Ectodermal cell (in vitro differentiated cells): Measurements from ENCODE around the gene RASGRP1. TPM values are rescaled to one million over a fixed set of nuclear protein-coding genes. Genes with fewer than 3 reads are reported as not detected.
A peak's percentile ranks its signal among the peaks of the same experiment; 100 is the strongest.

ENCODE experiments used
- H3K27ac ChIP-seq: 2 replicates; pipeline ENCODE4 v1.7.0; 2013; ENCODE audit warnings: mild to moderate bottlenecking, low read depth, low read length; ENCODE audit not compliant: insufficient read depth, poor library complexity, severe bottlenecking
- H3K27me3 ChIP-seq: 2 replicates; pipeline ENCODE4 v1.7.0; 2013; ENCODE audit warnings: mild to moderate bottlenecking, low read length; ENCODE audit not compliant: insufficient read depth, control insufficient read depth, poor library complexity, severe bottlenecking
- H3K36me3 ChIP-seq: one replicate; pipeline ENCODE4 v1.7.0; 2013; ENCODE audit warnings: low read length; ENCODE audit not compliant: control insufficient read depth, insufficient read depth
- H3K4me1 ChIP-seq: one replicate; pipeline ENCODE4 v1.7.0; 2013; ENCODE audit warnings: low read length; ENCODE audit not compliant: control insufficient read depth, insufficient read depth
- H3K4me3 ChIP-seq: 2 replicates; pipeline ENCODE4 v1.7.0; 2013; ENCODE audit warnings: low read depth, low read length, control low read depth; ENCODE audit not compliant: insufficient read depth
- H3K9me3 ChIP-seq: 2 replicates; pipeline ENCODE4 v1.7.0; 2013; ENCODE audit warnings: mild to moderate bottlenecking, low read length, moderate library complexity; ENCODE audit not compliant: control insufficient read depth
- WGBS, 2 experiments: methylation state at CpG; one replicate each; pipeline ENCODE4 v1.1.7; 2013; ENCODE audit warnings: missing lambda C conversion rate in 2 of 2; 5-methylcytosine and 5-hydroxymethylcytosine counted together
- polyA plus RNA-seq, 4 experiments: library from polyadenylated mRNA; stranded (reverse); fragments of 50-300 nt; gene quantifications; one replicate each; pipeline ENCODE4 v1.2.3, GENCODE V29; 2013

Gene RASGRP1
- polyA plus RNA-seq (2013, experiment 1 of 4) = 3.9 TPM
- 3.2 TPM for polyA plus RNA-seq (2013, experiment 2 of 4)
- polyA plus RNA-seq (2013, experiment 3 of 4) = 3.8 TPM
- polyA plus RNA-seq (2013, experiment 4 of 4) = 4.0 TPM

DNA sequence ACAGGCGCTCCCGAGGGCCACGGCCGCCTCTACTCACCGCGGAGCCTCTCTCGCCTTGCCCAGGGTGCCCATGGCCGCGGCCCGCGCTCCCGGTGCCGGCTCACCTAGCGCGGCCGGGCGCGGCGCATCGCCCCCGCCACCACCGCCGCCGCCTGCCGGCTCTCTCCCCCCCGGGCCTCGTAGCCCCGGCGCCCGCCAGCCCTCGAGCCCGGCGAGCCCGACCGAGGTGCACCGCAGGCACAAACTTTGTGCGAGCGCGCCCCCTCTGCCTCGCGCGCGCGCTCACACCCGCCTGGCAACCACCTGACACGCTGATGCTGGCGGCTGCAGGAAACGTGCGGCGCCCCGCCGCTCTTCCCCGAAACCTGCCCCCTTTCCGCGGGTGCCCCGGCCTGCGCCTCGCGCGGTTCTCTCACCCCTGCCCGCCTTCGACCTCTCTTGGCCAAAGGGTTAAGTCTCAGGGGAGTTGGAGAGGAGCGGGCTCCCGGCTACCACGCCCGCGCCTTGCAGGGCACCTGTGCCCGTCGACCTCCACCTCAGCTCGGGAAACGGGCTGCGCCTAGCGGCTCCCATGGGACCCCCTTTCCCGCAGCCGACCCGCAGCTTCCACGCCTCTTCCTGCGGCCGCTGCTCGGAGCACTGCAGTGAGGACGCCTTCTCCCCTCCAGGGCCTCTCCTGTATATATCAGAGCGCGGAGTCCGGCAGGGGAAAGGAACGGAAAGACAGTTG lies at the start of gene RASGRP1:
Gene RASGRP1 (minus strand): TSS at position 258 of the 730 bp plus-strand sequence. CDS start 186 bp downstream, at position 72.
- 2 to 4% methylated on average over 85 of the region's 85 CpGs for WGBS, 2 experiments
- H3K4me1 ChIP-seq = peaks cover 9% of the 10 kb centered on the region
- H3K27me3 ChIP-seq = peaks cover 44% of the 10 kb centered on the region

DNA sequence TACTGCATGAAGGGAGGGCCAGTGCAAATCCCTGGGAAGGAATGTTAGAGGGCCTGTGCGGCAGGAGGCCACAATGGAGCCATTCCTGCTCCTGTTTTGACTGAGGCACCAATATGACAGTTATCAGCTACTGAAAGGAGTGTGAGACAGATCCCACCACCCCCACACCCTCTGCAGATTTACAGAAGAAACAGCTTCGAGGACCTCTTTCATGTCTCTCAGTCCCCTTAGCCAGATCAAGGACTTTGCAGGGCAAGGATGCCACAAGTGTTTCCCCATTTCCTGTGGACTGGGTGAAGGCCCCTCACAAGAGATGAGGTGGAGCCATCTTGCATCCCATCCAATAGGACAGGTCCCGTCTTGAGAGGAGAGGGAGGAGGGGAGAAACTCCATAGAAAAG lies 48.5 kb upstream of the RASGRP1 start:
- WGBS, 2 experiments = 93 to 97% methylated on average over 3 of the region's 3 CpGs
- Histone ChIP-seq H3K9me3 (no peaks in the 10 kb centered on the region), H3K4me1 (no peaks in the 10 kb centered on the region), H3K27ac (no peak overlapping the region), H3K36me3 (no peaks in the 10 kb centered on the region), H3K27me3 (no peaks in the 10 kb centered on the region), H3K4me3 (no peak overlapping the region)

More for the DNA sequence above, at the start of gene RASGRP1:
- no peaks in the 10 kb centered on the region for H3K9me3 ChIP-seq
- no peaks in the 10 kb centered on the region for H3K36me3 ChIP-seq
- no peak within 1 kb of the TSS for H3K27ac ChIP-seq
- peak within 1 kb of the TSS; percentile 63 for H3K4me3 ChIP-seq

DNA sequence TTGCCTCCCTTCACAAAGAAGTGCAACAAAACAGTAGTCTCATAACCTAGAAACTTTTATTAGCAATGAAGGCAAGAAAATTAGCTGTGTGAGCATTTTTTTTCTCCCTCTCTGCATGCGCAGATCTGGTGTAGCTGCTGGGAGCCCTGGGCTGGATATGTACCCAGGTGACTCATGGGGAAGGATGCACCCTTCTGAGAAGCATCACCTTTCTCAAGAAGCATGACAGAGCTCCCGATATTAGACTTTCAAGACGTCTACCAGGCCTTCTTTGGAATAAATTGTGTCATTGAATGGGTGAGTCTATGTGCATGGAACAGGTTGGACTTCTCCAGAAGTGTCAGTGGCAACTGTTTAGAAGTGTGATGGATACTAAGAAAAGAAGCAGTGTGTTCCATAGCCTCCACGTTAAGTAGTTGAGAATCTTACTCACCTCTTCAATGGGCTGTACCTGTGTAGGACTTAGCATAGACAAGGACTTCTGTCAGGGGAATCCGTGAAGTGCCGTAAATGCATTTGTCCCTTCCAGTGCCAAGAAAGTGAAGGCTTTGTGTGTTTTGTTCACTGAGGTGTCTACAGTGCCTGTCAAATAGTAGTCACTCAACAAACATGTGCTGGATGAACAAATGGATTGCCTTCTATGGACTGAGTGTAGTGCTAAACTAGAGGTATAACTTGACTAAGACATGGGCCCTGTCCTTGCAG lies 47.7 kb upstream of the RASGRP1 start:
- 93 to 96% methylated on average over 6 of the region's 6 CpGs for WGBS, 2 experiments
- Histone ChIP-seq H3K27ac (no peak overlapping the region), H3K27me3 (no peaks in the 10 kb centered on the region), H3K4me3 (no peak overlapping the region), H3K9me3 (no peaks in the 10 kb centered on the region), H3K36me3 (no peaks in the 10 kb centered on the region), H3K4me1 (no peaks in the 10 kb centered on the region)

DNA sequence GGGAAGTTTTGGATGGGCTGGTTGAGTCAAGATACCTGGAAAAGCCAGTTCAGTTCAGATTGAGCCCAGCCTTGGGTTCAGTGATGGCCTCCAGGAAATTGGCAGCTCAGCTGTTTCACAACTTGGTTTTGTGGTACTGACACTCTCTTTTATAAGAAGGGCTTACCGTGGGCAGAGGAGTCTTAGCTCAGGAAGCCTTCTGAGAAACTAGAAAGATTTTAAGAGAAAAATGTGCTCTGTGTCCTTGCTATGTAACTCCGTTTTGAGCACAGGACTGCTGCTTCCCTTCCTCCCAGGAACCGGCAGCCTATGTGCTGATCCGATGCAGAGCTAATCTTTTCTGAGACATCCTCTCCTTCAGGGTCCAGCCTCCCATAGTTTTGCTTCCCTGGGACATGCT lies 46.6 kb upstream of the RASGRP1 start:
- no peaks in the 10 kb centered on the region for H3K9me3 ChIP-seq
- peaks cover 2% of the 10 kb centered on the region for H3K4me1 ChIP-seq
- H3K4me3 ChIP-seq = no peak overlapping the region
- H3K36me3 ChIP-seq = no peaks in the 10 kb centered on the region
- H3K27me3 ChIP-seq = no peaks in the 10 kb centered on the region
- WGBS, 2 experiments = 91 to 93% methylated on average over 4 of the region's 4 CpGs
- no peak overlapping the region for H3K27ac ChIP-seq

DNA sequence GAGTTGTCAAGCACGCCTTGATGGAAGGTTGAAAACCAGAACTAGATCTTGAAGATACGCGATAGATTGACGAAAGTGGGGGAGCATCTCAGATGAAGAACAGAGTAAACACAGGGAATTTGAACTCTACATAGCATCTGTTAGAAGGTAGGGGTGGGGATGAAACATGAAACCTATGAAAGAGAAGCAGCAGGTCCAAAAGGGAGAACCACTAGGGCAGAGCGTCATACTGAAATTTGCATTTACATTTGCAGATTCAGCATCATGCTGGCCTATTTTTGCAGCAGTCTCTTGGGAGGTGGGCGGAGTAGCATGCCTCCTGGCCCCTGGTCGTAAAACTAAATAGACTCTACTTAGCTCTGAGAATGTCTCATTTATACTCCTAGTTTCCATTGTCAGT lies 46.1 kb upstream of the RASGRP1 start:
- H3K27ac ChIP-seq = no peak overlapping the region
- H3K9me3 ChIP-seq = no peaks in the 10 kb centered on the region
- H3K27me3 ChIP-seq = no peaks in the 10 kb centered on the region
- peaks cover 7% of the 10 kb centered on the region for H3K4me1 ChIP-seq
- no peaks in the 10 kb centered on the region for H3K36me3 ChIP-seq
- no peak overlapping the region for H3K4me3 ChIP-seq
- 85% methylated on average over 7 of the region's 7 CpGs for WGBS, 2 experiments

DNA sequence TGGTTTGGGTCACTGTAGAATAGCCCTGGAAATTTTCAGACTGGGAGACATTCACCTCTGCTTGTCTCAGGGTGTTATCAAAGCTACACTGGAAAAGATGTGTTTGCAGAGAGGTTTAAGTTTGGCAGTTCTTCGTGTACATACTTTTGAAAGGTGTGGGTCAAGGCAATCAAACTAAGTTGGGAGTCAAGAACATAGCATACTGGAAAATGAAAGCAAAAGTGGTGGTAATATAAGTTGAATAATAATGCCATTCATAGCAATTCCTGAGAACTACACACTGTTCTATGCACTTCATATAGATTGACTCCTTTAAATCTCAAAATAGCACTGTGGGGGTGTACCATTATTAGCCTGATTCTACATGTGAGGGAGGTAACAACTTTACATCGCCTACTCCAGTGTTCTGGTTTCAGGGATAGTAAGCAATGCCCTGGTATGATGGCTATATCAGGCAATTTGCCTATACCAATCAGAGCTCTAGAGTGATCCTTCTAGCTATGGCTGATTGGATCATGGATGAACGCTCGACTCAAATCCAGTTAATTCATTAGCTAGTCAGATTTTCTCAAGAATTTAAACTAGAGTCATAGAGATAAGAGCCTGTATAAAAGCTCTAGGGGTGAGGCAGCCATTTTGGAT lies 44.6 kb upstream of the RASGRP1 start:
- Histone ChIP-seq H3K4me3 (no peak overlapping the region), H3K27ac (no peak overlapping the region), H3K36me3 (no peaks in the 10 kb centered on the region), H3K9me3 (no peaks in the 10 kb centered on the region), H3K27me3 (no peaks in the 10 kb centered on the region), H3K4me1 (peaks cover 7% of the 10 kb centered on the region)
- 92 to 97% methylated on average over 4 of the region's 4 CpGs for WGBS, 2 experiments

DNA sequence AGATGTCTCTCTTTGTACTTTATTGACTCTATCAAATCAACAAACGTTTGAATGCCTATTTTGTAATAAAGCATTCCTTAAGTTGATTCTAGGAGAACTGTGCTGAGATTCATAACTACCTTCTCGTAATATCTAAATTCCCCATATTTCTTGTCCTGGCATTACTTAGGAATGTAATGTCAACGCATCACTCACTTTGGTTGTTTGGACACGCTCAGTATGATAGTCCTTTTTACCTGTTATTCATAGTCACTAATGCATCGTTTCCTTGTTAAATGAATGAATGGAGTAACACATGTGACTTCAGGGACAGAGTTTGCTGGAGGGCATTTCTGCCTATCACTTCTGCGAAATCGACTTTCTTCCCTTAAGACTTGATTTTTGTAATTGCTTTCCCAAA lies 44.1 kb upstream of the RASGRP1 start:
- Histone ChIP-seq H3K27me3 (no peaks in the 10 kb centered on the region), H3K9me3 (no peaks in the 10 kb centered on the region), H3K27ac (no peak overlapping the region), H3K36me3 (no peaks in the 10 kb centered on the region), H3K4me1 (peaks cover 7% of the 10 kb centered on the region), H3K4me3 (no peak overlapping the region)
- 94 to 97% methylated on average over 7 of the region's 7 CpGs for WGBS, 2 experiments

DNA sequence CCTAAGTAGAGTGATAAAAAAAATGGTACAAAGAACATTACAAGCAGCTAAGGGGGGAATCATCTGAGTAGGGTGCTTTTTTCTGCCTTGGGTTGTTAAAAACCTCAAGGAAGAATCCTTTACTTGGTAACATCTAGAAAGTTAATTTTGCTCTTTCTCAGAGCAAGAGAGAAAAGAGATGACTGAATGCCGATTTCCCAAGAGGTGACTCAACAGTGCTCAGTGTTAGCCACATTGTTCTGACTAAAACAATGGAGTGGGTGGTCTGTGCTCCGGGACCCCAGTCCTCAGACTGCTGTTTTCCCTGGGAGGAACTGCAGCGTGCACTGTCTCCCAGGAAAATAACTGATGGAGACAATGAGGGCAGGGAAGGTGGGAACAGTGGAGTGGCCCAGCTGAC lies 41.1 kb upstream of the RASGRP1 start:
- H3K27ac ChIP-seq = no peak overlapping the region
- H3K36me3 ChIP-seq = no peaks in the 10 kb centered on the region
- H3K4me3 ChIP-seq = no peak overlapping the region
- peaks cover 7% of the 10 kb centered on the region for H3K4me1 ChIP-seq
- no peaks in the 10 kb centered on the region for H3K9me3 ChIP-seq
- WGBS, 2 experiments = 66 to 80% methylated on average over 3 of the region's 3 CpGs
- H3K27me3 ChIP-seq = no peaks in the 10 kb centered on the region

DNA sequence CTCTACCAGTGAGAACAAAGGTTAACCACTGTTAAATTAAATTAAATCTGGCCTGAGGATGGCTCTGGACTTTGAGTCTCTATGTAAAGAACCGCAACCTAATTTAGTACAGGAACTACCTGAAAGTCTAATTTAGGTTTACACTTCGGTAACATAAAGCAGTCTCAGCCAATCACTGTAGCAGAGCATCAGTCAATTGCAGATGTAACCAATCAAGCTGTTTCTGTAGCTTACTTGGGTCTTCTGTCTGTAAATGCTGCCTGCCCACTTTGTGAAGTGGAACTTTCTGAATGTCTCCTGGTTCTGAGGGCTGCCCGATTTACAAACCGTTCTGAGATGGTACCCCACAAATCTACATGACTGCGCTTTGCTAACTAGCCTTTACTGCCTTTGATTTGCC lies 39.1 kb upstream of the RASGRP1 start:
- 94 to 97% methylated on average over 5 of the region's 5 CpGs for whole genome bisulfite sequencing, 2 experiments
- H3K27me3 ChIP-seq = no peaks in the 10 kb centered on the region
- no peaks in the 10 kb centered on the region for H3K9me3 ChIP-seq
- peaks cover 7% of the 10 kb centered on the region for H3K4me1 ChIP-seq
- H3K4me3 ChIP-seq = no peak overlapping the region
- no peak overlapping the region for H3K27ac ChIP-seq
- H3K36me3 ChIP-seq = no peaks in the 10 kb centered on the region
